GM08714 (cell line): ENCODE measurements around the gene SYNDIG1.

Experiments used
- H3K4me3 ChIP-seq: fragments of 200-500 bp; sonication (Bioruptor generic); 2 replicates; pipeline ENCODE4 v1.5.1; 2014; ENCODE audit warnings: mild to moderate bottlenecking, low read length, inconsistent platforms
- ZNF274 ChIP-seq: IDR thresholded peaks from 2 replicates; pipeline ENCODE4 v1.6.1; 2012; ENCODE audit warnings: mild to moderate bottlenecking, low read depth, low read length

SYNDIG1 gene

DNA sequence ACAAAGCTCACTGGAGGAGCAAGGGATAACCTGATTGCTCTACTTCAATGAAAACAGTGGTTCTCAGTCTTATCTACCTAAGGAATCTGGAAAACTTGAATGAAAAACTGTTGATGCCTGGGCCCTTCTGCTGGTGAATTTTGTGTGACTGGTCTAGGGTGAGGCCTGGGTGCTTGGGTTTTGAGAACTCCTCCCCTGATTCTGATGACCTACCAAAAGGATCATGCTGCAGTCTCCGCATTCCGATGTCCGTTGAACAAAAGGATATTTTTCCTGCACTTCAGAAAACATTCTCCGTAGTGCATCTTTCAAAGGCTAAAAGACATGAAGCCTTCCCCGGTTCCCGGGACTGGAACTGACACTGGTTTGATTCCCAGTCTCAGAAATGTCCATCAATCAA lies 157.9 kb downstream of the SYNDIG1 start:
- H3K4me3 ChIP-seq: no peak overlapping the region
- TF ChIP-seq ZNF274: no peak

DNA sequence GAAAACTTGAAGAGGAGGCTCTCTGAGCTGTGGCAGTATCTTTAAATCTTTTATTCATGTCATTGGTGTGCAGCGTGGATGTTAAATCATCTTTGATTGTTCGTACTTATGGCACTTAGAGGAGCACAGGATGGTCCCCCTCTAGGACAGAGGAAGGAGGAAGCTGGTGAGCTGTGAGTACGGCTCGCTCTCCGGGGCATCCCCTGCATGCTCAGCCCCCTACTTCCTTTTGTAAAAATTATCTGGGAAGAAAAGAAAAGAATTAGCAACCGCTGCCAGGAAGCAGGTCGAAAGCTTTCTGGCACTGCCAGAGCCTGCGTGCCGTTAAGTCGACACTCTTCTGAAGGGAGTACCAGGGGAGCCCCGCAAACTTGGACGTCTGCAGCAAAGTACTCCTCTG lies 158.5 kb downstream of the SYNDIG1 start:
- no peak overlapping the region for H3K4me3 ChIP-seq
- no peak for TF ChIP-seq ZNF274

DNA sequence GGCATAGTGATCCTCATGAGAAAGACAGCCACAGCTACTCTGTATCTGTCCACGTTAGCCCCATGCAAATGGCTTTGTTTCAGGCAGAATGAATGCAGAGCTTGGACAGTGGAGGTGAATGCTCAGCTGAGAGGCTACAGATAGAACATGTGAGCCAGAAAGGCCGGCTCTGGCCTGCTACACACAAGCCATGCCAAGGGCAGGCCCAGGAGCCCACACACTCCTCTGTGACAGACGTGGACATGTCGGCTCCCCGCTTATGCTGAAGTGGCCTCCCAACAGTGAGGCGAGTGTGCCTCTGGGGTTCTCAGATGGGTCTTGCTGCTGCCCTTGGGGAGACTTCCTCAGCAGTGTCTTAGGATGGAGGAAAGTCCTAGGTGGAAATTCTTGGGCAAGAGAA lies 159.6 kb downstream of the SYNDIG1 start:
- TF ChIP-seq ZNF274: no peak
- no peak overlapping the region for H3K4me3 ChIP-seq

DNA sequence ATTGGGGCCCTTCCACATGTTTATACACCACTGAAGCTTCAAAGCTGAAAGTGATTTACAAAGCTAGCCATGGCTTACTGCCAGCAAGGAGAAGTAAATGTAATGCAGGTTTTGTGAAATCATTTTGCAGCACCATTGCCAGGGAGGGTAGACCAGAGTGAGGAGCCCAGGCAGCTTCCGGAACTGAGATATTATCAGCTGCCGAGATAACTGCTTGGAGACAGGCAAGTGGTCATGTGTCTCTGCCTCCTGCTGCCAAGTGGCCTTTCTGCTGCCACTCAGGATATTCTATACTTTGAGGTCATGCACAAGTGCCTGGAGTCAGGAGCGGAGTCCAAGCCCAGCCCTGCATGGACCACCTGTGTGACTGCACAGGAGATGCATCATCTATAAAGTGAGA lies 160.2 kb downstream of the SYNDIG1 start:
- H3K4me3 ChIP-seq: no peak overlapping the region

DNA sequence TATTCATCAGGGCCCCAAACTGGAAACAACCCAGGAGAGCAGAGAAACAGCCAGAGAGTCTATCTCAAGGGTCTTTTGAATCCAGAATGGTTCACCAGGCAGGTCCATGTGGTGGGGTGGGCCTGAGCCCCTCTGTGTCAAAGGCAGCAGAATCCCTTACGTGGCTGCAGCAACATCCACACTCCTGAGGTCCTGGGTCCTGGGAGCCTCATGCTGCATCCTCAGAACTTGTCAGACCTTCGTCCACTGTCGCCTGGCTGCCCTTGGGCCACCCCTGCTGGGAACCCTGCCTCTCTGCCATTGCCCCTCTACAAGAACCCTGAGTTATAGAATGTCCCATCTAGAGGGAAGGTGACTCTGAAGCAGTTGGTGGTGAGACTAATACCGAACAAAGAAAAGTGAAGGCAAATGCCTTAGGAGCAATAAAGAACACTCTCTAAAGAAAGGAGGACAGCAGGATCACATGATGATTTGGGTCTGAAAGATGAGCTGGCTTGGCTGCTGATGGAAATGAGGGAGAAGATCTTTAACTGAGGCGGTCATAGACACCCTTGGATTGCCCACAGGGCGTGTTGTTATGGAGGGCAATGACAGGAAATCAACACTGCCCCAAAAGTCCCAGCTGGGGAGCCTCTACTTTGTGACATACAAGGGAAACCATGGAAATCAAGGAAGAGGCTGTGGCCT lies 161.2 kb downstream of the SYNDIG1 start:
- TF ChIP-seq ZNF274: no peak
- H3K4me3 ChIP-seq: no peak overlapping the region

More for the DNA sequence above, 160.2 kb downstream of the SYNDIG1 start:
- TF ChIP-seq ZNF274: no peak

DNA sequence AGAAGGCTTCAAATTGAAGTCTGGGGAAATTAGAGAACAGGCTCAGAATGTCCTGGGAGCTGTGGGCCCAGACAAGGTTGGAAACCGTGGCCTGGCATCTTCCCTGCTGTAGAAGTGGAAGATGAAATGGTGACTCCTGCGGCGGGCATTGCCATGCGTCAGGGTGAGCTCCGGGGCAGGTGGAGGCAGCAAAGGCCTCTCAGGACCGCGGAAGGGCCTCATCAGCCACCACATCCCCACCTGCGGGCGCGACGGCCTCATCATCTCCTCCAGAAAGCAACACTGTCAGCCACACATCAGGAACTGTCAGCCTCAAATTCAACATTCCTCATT lies 161.7 kb downstream of the SYNDIG1 start:
- H3K4me3 ChIP-seq: no peak overlapping the region
- TF ChIP-seq ZNF274: no peak

DNA sequence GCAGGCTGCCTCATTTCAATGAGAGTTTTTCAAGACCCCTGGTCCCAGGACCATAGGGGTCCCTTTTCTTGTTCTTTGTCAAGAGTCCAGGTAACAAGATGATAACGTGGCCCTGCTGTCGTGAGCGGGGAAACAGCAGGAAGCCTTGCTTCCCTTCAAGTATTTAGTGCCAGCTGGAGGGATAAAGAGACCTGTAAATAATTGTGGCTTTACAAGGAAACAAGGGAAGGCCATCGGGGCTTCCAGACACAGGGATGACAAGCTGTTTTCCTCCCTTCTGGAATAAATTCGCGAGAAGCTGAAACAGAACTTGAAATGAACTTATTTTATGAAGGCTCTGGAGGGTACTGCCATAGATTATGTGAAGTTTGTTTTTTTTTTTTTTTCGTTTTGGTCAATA lies 163.2 kb downstream of the SYNDIG1 start:
- no peak overlapping the region for H3K4me3 ChIP-seq
- TF ChIP-seq ZNF274: no peak

DNA sequence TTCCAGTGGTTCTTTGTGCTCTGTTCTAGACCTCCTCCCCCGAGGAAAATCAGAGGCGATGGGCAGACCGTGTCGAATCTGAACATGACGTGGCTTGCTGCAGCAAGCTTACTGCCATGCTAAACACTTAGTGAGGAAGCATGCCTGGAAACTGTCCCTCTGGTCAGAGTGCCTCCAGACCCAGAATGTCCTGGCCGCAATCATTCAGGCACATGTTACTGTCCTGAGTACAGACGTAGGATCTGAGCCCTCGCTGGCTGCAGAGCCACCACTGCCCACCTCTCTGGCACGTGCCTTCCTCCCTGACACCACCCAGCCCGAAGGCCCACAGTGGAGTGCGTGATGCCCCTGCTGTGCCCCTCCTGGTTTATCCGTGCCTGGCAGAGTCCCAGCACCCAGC lies 163.6 kb downstream of the SYNDIG1 start:
- no peak overlapping the region for H3K4me3 ChIP-seq
- TF ChIP-seq ZNF274: no peak

DNA sequence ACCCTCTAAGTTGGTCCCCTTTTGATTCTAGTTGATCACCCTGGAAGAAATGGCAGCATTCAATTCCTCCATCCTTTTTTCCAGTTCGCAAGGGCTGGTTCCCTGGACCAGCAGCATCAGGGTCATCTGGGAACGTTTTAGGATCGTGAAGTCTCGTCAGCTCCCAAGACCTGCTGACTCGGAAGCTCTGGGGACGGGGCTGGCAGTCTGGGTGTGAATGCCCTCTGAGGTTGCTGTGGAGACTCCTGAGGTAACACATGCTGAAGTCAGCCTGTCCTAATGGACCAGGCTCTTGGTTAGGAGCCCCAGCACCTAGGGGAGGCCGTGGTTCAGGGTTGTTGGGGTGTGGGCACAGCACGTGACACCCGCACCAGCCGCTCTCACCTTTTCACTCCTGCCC lies 164.1 kb downstream of the SYNDIG1 start:
- TF ChIP-seq ZNF274: no peak
- H3K4me3 ChIP-seq: no peak overlapping the region

DNA sequence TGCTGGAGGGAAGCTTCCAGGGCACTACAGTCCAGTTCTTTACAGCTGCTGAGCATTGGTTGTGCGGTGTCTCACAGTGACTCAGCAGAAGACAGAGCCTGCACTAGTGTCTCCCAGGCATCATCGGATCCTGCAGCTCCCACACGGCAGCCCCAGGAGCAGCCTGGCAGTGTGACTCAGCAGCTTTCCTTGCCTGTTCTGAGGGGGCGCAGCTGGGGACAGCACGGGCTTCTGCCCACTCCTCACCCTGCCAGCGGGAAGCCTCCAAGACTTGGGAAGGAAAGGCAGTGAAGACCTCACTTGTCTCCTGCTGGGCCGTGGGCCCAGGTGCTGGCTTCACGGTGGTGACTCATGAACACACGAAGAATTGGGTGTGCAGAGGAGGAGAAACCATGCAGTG lies 165.4 kb downstream of the SYNDIG1 start:
- no peak for TF ChIP-seq ZNF274
- no peak overlapping the region for H3K4me3 ChIP-seq

DNA sequence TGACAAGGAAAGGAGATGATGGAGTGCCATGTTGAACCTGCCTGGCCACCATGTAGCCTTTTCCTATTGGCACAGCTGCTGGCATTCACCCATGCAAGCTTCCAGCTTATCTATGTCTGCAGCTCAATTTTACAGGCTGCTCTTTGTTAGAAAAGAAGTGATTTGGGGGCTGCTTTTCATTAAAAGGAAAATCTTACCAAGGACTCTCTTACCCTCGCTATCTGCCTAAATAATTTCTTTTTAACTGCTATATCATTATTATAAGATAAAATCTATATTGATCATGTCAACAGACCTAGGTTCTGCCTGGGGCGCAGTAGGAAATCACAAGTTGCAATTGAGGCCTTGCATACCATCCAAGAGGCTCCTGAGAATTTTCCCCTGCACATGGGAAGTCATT lies 167.2 kb downstream of the SYNDIG1 start:
- TF ChIP-seq ZNF274: no peak
- H3K4me3 ChIP-seq: no peak overlapping the region

DNA sequence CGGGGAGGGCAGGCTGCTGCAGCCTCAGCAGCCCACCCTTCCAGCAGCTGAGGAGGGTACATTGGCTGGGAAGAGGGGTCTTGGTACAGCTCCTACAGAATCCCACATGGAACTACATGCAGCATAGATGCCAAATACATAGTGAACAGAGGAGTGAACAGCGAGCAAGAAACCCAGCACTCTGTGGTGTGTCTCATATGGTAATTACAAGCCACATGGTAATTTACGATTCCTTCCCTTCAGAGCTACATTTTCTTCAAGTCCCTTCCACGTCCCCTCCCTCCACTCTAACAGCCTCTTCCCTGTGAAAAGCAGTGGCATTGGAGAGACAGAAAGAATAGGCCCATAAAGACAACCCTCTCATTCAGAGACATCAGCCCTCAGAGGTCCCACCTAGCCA lies 167.7 kb downstream of the SYNDIG1 start:
- TF ChIP-seq ZNF274: no peak

DNA sequence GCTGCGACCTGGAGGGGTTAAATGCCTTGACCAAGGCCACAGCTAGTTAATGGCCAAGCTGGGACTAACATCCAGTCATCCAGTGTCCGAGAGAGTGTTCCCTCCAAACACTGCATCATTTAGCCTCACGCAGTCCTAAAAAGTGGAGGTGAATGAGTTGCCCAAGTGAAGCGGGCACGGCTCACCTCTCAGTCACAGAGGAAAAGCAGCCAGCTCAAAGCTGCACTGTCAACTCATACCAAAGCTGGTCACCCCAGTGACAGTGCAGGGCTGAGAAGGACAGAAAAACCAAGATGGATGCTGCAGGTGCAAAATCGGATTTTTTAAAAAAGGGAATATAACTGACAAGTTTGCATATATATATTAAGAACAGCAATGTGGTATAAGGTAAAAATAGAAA lies 168.5 kb downstream of the SYNDIG1 start:
- H3K4me3 ChIP-seq: no peak overlapping the region
- no peak for TF ChIP-seq ZNF274

More for the DNA sequence above, 167.7 kb downstream of the SYNDIG1 start:
- no peak overlapping the region for H3K4me3 ChIP-seq

DNA sequence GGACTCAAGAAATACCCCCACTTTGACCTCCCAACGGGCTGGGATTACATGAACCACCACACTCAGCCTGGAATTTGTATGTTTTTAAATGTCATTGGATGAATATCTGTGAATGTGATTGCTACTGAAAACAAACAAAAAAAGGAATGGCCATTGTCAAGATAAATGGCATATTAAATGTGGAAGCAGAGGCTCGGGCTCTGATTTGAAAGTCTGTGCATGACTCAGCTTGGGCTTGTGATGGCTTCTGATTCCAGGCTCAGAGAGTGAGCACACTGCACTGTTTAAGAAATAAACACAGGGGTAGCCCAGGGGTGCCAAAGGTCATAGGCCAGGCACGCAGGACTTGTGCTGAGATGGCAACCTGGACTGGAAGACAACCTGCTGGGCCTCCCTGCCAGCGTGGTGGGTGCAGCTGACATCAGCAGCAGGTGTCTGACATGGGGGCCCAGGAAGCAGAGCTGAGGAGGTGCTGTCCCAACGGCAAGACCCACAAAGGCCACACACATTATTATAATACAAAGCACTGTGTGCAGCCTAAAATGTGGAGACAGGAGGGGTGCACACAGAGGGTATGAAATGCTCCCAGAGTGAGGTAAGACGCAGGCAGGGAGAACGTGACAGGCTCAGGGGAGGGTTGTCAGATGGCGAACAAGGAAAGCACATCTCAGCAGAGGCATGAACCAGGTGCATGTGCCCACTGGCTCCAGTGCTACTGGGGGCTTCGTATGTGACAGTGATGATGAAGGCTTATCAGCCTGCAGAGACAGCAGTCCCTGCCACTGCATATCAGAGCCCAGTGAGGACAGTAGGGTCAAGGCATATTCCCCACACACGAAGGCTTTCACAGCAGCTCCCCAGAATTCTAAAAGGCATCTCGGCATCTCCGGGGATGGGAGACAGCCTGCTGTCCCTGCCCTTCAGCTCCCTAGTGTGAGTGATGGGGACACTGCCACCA lies 169.4 kb downstream of the SYNDIG1 start:
- TF ChIP-seq ZNF274: no peak
- H3K4me3 ChIP-seq: no peak overlapping the region

DNA sequence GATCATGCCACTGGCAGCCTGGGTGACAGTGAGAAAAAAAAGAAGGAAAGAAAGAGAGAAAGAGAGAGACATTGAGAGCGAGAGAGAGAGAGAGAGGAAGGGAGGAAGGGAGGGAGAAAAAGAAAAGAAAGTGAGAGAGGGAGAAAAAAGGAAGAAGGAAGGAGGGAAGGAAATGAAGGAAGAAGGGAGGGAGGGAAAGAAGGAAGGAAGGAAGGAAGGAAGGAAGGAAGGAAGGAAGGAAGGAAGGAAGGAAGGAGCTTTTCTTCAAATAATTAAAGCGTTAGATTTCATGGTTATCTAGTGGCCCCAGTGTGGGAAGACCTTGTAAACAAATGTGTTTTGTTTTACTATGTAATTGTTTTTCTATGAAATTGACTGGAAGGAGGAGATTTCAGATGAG lies 170.8 kb downstream of the SYNDIG1 start:
- H3K4me3 ChIP-seq: no peak overlapping the region
- TF ChIP-seq ZNF274: no peak
